ENCODE measurements around the gene KCNK15. TPM values are rescaled to one million over a fixed set of nuclear protein-coding genes. Genes with fewer than 3 reads are reported as not detected.

Gene KCNK15
- total and polyA plus RNA-seq, 4 donors, result 0.48 to 2.6 (median 1.1) TPM

GRCh38 chr20:44716309-44717106 is 29.2 kb upstream of the KCNK15 start:
- 82 to 91% methylated on average over 13 of the region's 13 CpGs for WGBS, 2 donors
- no peak overlapping the region for H3K9ac ChIP-seq (ENCODE audit: insufficient read depth in 1 of 2, low read length in 2 of 2)
- no peak for DNase-seq

GRCh38 chr20:44717986-44718385 is 27.7 kb upstream of the KCNK15 start:
- ATAC-seq (ENCODE audit: insufficient read depth, low FRiP score) (no peak), DNase-seq (no peak)
- H3K4me1 ChIP-seq (ENCODE audit: control insufficient read depth in 5 of 5, insufficient read depth in 5 of 5, low read length in 5 of 5), result peaks cover 0 to 34% (median 11%) of the 10 kb centered on the region in 5 donors
- WGBS, 2 donors, result 80 to 88% methylated on average over 10 of the region's 10 CpGs
- no peak for TF ChIP-seq CTCF (IDR thresholded peaks at IDR 0.05; ENCODE audit: control extremely low read depth, extremely low read depth)
- no peak overlapping the region for H3K27ac ChIP-seq (ENCODE audit: low read depth in 1 of 2, low read length in 1 of 2)
- H3K4me3 ChIP-seq, result no peak overlapping the region
- no peaks in the 10 kb centered on the region for H3K36me3 ChIP-seq (ENCODE audit: control insufficient read depth in 4 of 4, insufficient read depth in 4 of 4, low read length in 4 of 4)
- H3K9ac ChIP-seq (ENCODE audit: insufficient read depth in 1 of 2, low read length in 2 of 2), result no peak overlapping the region
- H3K9me3 ChIP-seq (ENCODE audit: control insufficient read depth in 4 of 4, insufficient read depth in 3 of 4, low read length in 3 of 4), result no peaks in the 10 kb centered on the region
- H3K27me3 ChIP-seq (ENCODE audit: control insufficient read depth in 3 of 3, insufficient read depth in 3 of 3, low read length in 2 of 3), result no peaks in the 10 kb centered on the region

More at GRCh38 chr20:44716309-44717106, 29.2 kb upstream of the KCNK15 start:
- no peaks in the 10 kb centered on the region for H3K9me3 ChIP-seq (ENCODE audit: control insufficient read depth in 4 of 4, insufficient read depth in 3 of 4, low read length in 3 of 4)
- ATAC-seq (ENCODE audit: insufficient read depth, low FRiP score), result no peak
- H3K4me1 ChIP-seq (ENCODE audit: control insufficient read depth in 5 of 5, insufficient read depth in 5 of 5, low read length in 5 of 5), result peaks cover 3 to 44% (median 11%) of the 10 kb centered on the region in 5 donors
- no peak for TF ChIP-seq CTCF (IDR thresholded peaks at IDR 0.05; ENCODE audit: control extremely low read depth, extremely low read depth)
- H3K4me3 ChIP-seq, result no peak overlapping the region
- no peaks in the 10 kb centered on the region for H3K27me3 ChIP-seq (ENCODE audit: control insufficient read depth in 3 of 3, insufficient read depth in 3 of 3, low read length in 2 of 3)
- H3K36me3 ChIP-seq (ENCODE audit: control insufficient read depth in 4 of 4, insufficient read depth in 4 of 4, low read length in 4 of 4), result no peaks in the 10 kb centered on the region
- H3K27ac ChIP-seq (ENCODE audit: low read depth in 1 of 2, low read length in 1 of 2), result peak overlapping the region in 1 of 2 donors; percentile 43

GRCh38 chr20:44719841-44720240 is 25.8 kb upstream of the KCNK15 start:
- no peak for ATAC-seq (ENCODE audit: insufficient read depth, low FRiP score)
- 93 to 95% methylated on average over 19 of the region's 19 CpGs for WGBS, 2 donors
- Histone ChIP-seq H3K27ac (ENCODE audit: low read depth in 1 of 2, low read length in 1 of 2) (peak overlapping the region; percentile 24 to 66), H3K27me3 (ENCODE audit: control insufficient read depth in 3 of 3, insufficient read depth in 3 of 3, low read length in 2 of 3) (peaks cover 0 to 4% (median 0%) of the 10 kb centered on the region in 3 donors), H3K9ac (ENCODE audit: insufficient read depth in 1 of 2, low read length in 2 of 2) (no peak overlapping the region), H3K4me1 (ENCODE audit: control insufficient read depth in 5 of 5, insufficient read depth in 5 of 5, low read length in 5 of 5) (peaks cover 0 to 24% (median 4%) of the 10 kb centered on the region in 5 donors), H3K4me3 (no peak overlapping the region), H3K36me3 (ENCODE audit: control insufficient read depth in 4 of 4, insufficient read depth in 4 of 4, low read length in 4 of 4) (peaks cover 0 to 2% (median 0%) of the 10 kb centered on the region in 4 donors), H3K9me3 (ENCODE audit: control insufficient read depth in 4 of 4, insufficient read depth in 3 of 4, low read length in 3 of 4) (no peaks in the 10 kb centered on the region)
- DNase-seq, result no peak
- no peak for TF ChIP-seq CTCF (IDR thresholded peaks at IDR 0.05; ENCODE audit: control extremely low read depth, extremely low read depth)
